Activated CD8-positive, alpha-beta memory T cell treated with anti-CD3 and anti-CD28 coated beads for 24 hours (primary cell): ENCODE measurements around the gene SMYD1.
"Not testable (repeated sequence)": the region's sequence is repeated elsewhere in the genome, so short reads cannot be mapped to it uniquely, and the experiment has no call there.

Source experiments
- DNase-seq: peaks from one replicate; pipeline ENCODE4 v3.0.0-alpha.2; 2020

SMYD1 gene

DNA sequence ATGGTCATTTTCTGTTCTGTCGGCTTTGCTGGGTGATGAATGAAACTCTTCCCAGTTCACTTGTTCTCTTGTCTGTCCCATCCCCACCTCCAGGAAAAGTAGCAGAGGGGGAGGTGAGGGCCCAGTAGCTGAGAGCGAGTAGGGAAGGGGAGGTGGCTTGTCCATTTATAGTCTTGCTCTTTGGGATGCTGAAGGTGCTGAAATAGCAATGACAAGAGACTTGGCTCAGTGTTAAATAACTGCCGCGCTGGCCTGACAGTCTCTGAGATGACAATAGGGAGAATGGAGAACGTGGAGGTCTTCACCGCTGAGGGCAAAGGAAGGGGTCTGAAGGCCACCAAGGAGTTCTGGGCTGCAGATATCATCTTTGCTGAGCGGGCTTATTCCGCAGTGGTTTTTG, at the start of gene SMYD1:
TSS of gene SMYD1 (plus strand) at position 228 of the 400 bp plus-strand sequence. CDS start at position 268, 40 bp downstream.
- DNase-seq: no peak

DNA sequence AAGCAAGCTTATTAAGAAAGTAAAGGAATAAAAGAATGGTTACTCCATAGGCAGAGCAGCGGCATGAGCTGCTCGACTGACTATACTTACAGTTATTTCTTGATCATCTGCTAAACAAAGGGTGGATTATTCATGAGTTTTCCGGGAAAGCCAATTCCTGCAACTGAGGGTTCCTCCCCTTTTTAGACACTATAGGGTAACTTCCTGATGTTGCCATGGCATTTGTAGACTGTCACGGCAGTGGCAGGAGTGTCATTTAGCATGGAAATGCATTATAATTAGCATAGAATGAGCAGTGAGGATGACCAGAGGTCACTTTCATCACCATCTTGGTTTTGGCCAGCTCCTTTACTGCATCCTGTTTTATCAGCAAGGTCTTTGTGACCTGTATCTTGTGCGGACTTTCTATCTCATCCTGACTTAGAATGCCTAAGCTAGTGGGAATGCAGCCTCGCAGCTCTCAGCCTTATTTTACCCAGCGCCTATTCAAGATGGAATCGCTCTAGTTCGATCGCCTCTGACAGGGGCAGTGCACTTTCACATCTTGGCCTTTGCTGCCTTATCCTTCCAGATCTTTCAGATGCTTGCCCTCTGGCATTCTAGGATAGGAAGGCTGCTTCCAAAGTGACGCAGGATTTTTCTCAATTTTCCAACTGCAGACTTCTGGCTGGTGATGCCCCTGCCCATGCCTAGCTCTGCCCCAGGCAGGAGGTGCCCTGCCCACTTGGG, 49.4 kb upstream of the SMYD1 start:
- DNase-seq: not testable (repeated sequence)

DNA sequence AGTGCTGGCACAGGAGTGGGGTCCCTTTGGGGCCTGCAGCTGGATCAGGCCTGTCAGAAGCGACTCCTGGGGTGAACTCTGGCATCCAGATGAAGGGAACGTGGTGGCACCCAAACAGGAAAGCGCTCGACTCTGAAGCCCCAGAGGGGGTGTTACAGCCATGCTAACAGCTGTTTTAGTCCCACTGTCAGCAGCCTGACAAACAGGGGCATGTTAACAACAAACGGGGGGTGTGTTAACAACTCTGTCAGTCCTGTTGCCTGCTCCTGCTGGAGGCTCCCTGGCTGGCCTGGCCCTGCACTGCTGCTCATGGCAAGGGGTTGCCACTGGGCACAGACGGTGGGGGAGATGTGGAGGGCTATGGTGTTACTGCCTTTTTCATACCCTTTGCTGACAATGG, 48.7 kb upstream of the SMYD1 start:
- no peak for DNase-seq

DNA sequence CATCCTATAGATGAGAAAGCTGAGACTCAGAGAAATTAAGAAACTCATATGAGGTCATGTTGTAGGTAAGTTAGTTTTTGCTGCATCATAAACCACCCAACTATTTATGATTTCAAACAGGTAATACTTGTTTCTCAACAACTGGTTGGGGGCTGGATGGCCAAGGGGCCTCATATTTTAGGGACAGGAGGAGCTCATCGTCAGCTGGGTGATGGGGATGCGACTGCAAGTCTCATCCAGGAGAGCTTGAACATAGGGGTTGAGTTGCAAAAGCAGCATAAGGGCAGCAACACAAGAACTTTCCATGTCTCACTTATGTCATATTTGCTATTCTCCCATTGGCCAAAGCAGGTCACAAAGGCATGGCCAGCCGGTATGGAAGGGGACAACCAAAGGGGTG, 47.6 kb upstream of the SMYD1 start:
- DNase-seq: no peak

DNA sequence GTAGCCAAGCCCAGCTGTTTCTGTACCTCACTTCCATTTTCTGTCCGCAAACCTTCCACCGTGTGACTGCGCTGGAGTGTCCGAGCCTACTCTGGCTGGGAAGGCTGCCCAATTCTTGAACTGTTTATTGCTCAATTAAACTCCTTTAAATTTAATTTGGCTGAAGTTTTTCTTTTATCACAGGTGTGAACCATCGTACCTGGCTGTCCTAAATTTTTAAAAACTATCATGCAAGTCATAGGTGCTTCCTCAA, 45.0 kb upstream of the SMYD1 start:
- DNase-seq: no peak

DNA sequence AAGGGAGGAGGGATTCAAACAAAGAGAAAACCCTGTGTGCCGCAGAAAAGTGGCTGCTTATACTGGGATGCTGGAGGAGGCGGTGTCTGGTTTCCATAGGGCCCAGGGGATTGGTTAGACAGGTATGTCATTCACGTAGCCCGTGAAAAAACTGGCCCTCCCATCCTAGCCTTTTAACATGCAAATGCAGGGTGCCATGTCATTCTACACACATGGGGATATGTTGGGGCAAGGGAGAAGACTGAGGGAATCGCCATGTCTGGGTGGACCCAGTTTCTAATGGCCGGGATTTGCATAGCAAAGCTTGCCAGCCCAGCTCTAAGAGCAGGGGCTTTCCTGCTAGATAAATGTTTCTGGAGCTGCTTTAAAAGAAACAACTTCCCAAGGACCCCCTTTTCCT, 43.1 kb upstream of the SMYD1 start:
- DNase-seq: no peak

DNA sequence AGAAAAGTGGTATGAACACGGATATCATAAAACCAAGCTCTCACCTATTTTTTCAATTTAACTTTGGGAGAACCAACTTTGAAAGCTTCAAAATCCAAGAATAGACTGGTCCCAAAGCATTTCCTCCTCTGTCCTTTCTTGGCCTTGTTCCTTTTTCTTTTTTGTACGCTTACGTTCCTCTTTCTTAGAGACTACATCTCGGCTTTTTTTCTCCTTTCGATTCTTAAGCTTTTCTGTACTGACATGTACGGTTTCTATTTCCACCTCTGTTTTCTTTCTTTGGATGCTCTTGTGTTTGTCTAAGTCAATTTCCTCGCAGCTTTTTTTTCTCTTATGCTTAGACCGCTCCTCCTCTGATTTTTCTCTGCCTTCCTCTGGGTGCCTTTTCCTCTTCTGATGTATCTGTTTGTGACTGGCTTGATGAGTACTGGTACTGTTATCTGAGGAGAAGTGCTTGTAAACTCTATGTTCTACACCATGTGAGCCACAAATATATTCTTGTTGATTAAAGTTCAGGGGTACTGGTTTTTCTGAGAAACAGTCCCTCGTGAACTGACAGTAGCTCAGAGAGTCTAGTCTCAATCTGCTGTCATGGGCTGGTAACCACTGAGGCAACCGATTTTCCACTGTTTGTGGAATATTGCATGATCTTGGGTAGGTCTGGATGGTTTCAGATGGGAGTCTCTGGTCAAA, 39.8 kb upstream of the SMYD1 start:
- DNase-seq: no peak

DNA sequence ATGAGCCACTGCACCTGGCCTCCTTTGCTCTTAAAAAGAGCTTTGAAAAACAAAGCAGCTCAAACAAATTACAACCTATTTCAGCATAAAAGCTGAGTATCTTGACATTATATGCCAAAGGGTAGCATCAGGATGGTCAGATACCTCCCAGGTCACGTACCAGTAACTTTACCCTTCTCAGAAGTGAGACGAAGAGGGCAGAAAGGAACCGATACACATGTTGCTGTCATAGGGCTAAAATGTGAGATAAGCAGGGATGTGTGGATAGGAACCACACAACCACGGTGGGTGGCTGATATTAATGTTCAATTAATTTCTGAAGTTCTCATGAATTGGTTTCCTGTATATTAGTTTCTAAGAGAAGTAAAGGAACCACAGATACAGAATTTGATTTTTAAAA, 38.7 kb upstream of the SMYD1 start:
- DNase-seq: no peak

DNA sequence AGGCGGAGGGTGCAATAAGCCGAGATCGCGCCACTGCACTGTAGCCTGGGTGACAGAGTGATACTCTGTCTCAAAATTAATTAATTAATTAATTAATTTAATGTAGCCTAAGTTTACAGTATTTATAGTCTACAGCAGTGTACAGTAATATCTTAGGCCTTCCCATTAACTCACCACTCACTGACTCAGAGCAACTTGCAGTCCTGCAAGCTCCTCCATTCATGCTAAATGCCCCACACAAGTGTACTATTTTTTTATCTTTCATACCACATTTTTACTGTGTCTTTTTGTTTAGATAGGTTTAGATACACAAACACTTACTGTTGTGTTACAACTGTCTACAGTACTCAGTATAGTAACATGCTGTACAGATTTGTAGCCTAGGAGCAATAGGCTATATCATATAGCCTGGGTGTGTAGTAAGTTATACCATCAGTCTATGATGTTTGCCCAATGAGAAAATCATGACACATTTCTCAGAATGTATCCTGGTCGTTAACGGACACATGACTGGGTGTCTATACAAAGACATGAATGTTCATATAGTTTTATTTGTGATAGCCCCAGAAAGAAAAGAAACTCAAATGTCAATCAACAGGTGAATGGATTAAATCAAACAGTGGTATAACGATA, 35.4 kb upstream of the SMYD1 start:
- DNase-seq: no peak

DNA sequence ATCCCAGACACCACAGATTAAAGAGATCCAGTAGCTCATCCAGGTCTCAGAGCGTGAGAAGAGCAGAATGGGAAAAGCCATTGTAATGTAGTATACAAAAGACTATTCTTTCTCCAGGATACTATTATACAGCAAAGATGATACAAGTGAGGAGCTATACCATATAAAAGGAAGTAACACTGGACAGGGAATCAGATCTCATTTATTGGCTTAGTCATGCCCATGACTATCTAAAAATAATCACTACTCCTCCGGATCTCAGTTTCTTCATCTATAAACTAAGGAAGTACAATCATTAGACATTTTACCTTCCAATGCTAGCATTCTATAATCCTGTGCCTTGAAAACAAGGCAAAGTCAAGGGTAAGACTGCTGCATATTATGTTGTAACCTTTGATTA, 31.4 kb upstream of the SMYD1 start:
- no peak for DNase-seq

DNA sequence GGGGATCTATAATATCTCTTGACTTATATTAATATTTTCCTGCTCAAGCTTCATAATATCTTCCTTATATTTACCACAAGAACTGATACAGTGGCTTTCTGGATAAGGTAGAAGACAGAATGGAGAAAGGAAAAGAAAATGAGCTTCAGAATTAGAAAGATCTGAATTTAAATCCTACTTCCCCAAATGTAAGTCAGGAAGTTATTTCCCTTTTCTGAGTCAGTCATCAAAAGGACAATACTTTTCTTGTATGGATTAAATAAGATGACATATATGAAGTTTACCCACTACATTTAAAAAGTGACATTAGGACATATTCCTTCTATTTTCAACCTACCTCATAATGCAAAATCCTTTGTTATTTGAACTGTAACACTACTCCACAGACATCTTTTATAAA, 31.0 kb upstream of the SMYD1 start:
- DNase-seq: no peak

DNA sequence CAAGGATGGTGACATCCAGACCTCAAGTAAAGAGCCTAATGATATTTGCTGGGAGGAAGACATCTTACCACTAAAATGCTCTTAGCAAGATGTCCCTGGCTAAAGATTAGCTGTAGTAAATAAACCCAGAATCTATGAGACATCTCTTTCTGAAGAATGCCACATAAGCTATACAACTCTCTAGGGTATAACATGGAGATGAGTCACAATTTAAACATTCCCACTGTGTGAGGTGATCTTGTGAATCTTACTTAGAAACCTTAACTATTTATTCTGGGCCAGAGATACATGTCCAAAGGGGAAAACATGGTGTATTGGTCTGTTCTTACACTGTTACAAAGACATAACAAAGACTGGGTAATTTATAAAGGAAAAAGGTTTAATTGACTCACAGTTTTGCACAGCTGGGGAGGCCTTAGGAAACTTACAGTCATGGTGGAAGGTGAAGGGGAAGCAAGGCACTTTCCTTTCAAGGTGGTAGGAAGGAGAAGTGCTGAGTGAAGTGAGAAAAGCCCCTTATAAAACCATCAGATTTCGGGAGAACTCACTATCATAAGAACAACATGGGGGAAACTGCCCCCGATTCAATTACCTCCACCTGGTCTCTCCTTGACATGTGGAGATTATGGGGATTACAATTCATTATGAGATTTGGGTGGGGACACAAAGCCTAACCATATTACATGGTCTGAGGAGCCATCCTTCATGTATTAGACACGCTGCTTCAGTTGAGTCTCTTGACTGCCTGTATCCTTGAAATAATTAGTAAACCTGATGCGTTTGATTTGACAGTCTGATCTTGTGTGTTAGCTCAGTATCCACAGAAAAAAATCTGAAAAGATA, 29.1 kb upstream of the SMYD1 start:
- DNase-seq: no peak

DNA sequence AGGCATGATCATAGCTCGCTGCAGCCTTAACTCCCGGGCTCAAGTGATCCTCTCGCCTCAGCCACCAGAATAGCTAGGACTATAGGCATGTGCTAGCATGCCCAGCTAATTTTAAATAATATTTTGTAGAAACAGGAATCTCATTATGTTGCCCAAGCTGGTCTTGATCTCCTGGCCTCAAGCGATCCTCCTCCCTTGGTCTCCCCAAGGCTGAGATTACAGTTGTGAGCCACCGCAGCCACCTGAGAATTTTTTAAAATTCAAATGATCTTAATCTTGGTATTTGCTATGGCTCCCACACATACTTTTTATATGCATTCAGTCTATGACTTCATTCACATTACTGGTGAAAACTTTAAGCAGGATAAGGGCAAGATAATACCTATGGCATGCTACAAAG, 25.1 kb upstream of the SMYD1 start:
- no peak for DNase-seq

DNA sequence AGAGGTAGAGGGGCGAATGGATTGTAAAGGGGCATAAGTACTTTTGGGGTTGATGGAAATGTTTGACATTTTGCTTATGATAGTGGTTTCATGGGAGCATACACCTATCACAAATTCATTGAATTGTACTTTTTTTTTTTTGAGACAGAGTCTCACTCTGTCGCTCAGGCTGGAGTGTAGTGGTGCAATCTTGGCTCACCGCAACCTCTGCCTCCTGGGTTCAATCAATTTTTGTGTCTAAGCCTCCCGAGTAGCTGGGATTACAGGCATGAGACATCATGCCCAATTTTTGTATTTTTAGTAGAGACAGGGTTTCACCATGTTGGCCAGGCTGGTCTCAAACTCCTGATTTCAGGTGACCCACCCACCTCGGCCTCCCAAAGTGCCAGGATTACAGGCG, 22.1 kb upstream of the SMYD1 start:
- DNase-seq: not testable (repeated sequence)

DNA sequence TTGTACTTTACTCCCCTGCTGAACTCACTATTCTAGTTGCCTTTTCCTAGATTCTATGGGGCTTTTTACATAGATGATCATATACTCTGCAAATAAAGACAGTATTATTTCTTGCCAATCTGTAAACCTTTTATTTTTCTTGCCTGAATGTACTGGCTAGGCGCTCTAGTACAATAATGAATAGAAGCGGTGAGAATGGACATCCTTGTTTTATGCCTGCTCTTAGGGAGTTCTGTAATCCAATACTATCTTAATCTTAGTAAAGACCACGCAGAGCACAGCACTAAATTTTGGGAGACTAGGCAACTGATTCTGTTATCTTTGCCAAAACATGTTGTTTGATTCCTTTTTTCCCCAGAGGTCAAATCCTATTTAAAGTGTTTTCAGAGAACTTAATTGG, 19.1 kb upstream of the SMYD1 start:
- DNase-seq: no peak

DNA sequence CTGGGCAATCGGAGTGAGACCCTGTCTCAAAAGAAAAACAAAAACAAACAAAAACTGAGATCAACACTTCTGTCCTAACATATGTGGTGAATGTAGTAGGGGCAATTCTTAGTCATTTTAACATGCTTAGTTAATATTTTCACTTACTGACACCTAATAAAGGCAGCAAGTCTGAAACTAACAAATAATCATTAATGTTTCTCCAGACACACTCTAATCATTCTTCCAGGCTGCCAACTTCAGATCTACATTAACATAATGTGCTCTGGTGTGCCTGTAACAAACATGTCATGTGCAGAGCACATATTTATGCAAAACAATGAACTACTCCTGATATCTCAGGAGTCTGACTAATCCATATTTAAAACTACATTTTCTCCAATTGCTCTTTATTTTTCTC, 18.0 kb upstream of the SMYD1 start:
- no peak for DNase-seq

DNA sequence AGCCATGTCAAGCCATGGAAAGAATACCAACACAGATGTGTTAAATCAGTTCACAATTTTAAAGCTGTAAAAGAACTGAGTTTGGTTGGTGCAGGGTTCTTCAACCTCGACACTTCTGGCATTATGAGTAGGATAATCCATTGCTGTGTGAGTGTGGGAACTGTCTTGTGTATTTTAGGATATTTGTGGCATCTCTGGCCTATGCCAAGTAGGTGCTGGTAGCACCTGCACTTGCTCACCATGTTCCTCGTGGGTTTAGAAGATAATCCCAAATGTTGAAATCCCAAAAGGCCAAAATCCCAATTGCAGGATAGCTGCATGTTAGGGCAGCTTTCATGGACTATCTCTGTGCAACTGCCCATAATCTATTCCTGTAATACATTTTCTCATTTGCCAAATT, 15.8 kb upstream of the SMYD1 start:
- DNase-seq: no peak

DNA sequence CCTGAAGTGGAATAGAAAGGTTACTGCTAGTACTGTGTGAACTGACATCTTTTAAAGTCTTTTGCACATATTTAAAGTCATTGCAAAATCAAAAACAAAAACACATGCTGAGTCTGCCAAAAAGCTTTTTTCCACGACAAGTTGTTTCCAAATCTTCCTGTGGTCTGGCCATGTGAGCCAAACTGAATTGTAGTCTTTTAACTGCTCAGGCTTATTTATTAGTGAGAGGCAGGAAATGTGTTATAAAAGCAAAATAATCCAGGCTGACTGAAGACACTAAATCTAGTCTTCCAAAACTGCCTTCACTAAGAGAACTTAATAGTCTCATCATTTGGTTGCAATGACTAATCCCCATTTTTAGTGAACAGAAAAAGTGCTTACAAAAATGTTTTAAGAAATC, 14.3 kb upstream of the SMYD1 start:
- DNase-seq: no peak

DNA sequence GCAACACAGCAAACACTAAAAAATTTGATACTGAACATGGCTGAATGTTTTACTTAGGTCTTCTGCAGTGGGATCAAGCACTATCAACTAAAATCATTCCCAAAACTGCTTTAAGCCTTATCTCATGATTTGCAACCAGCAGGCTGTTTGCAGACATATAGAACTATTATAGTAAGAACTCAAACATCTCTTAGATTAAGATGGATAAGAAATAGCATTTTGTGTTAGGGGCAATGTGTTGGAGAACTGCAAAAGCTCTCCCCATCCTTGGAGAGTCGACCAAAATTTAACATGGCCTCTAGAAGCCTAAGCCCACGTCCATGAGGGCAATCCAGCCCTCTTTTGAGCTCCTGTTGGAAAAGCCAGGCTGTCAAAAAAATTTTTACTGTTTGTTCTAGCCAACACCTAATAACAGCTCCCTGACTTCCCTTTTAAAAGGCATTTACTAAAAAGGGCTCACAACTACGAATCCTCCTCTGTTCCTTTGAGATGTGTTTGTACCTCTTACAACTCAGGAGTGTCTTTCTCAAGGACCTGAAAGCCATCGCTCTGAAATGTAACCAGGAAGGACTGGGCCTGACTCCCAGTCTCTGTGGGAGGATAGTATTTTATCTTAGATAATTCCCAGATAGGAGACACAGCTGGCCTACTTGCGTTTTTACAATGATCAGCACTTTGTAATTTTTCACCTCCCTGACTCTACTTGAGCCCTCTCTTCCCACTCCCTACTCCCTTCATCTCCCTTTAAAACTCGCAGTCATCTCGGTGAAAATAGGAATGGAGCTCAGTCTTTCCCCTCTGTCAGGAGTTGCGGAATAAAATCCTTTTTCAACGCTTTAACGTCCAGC, 13.5 kb upstream of the SMYD1 start:
- no peak for DNase-seq

DNA sequence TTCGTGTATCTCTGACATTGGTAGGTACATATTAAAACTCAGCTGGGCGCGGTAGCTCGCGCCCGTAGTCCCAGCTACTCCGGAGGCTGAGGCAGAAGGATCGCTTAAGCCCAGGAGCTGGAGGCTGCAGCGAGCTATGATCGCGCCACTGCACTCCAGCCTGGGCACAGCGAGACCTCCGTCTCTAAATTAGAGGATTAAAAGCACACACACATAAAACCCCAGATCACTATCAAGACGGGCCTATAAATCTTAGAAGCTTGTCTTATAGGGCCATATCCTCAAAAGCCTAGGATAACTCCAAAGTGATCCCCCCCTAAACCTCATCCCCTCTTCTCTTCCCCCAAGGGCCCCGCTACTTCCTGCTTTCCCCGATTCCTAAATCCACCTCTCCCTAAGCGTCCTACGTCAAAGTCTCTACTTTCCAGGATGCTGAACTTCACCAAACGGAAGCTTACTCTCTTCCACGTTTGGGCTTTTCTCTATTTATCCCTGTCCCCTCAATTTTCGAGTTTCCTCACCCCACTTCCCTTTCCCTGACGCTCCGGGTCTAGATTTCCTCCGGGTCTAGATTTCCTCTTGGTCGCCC, 12.7 kb upstream of the SMYD1 start:
- no peak for DNase-seq

DNA sequence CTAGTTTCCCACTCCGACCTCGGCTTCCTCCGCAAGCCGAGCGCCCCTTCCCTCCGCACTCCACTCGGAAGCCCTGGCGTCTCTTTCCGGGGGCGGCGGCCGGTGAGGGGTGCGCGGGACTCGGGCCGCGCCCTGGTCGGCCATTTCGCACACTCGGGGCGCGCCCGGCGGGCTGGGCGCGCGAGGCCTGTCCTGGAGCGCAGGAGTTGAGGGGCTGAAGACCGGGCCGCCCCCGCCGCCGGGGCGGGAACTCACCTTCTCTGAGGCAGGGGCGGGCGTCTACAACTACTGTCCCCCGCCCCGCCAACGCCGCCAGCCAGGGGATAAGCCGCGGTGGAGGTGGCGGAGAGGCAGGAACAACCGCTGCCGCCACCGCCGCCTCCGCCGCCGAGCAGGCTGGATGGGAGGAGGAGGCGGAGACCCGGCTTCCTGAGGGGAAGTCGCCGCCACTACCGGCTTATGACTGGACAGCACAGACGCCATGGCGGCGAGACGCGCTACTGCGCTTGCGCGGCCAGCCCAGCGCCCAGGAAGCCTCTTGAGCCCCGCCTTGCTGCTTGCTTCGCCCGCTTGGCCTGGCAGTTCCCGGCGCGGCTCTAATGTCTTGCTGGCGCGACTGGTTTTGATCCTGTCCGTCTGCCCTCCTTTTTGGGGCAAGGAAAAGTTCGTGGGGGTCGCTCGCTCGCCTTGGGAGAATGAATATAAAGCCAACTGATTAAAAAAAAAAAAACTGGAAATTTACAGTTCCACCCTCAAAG, 12.1 kb upstream of the SMYD1 start, which contains the start of gene KRCC1:
TSS of gene KRCC1 (minus strand) at position 413 of the 758 bp plus-strand sequence. CDS start 27,220 bp downstream, outside the sequence.
- DNase-seq: peak; percentile 95
